CD4-positive, CD25-positive, alpha-beta regulatory T cell (primary cell): Measurements from ENCODE around the gene PBX1. TPM values are rescaled to one million over a fixed set of nuclear protein-coding genes. Genes with fewer than 3 reads are reported as not detected.
A peak's percentile ranks its signal among the peaks of the same experiment; 100 is the strongest.
"Not testable (repeated sequence)": the region's sequence is repeated elsewhere in the genome, so short reads cannot be mapped to it uniquely, and the experiment has no call there.

Source experiments
- ATAC-seq, 2 donors: fragments of 150-1000 bp; cut with Tn5 transposase; one replicate each; pipeline ENCODE4 v1.10.0; 2021; ENCODE audit warnings: low read depth in 2 of 2, moderate number of reproducible peaks in 2 of 2, moderate library complexity in 1 of 2
- DNase-seq, 3 donors: peaks; one replicate each; pipeline versions ENCODE4 v3.0.0 to v3.0.0-alpha.2; 2012 to 2022; ENCODE audit warnings: mixed read lengths in 1 of 3
- H3K27ac ChIP-seq: one replicate; pipeline ENCODE4 v1.7.0; 2013; ENCODE audit warnings: mild to moderate bottlenecking, low read length; ENCODE audit not compliant: insufficient read depth, poor library complexity, severe bottlenecking
- H3K27me3 ChIP-seq: one replicate; pipeline ENCODE4 v1.7.0; 2013; ENCODE audit warnings: low read length; ENCODE audit not compliant: control insufficient read depth, insufficient read depth
- H3K36me3 ChIP-seq: one replicate; pipeline ENCODE4 v1.7.0; 2013; ENCODE audit warnings: mild to moderate bottlenecking, low read length, moderate library complexity; ENCODE audit not compliant: control insufficient read depth, insufficient read depth
- H3K4me1 ChIP-seq: 2 replicates; pipeline ENCODE4 v1.7.0; 2013; ENCODE audit warnings: mild to moderate bottlenecking, low read length; ENCODE audit not compliant: insufficient read depth, control insufficient read depth, poor library complexity, severe bottlenecking
- H3K4me3 ChIP-seq: one replicate; pipeline ENCODE4 v1.7.0; 2013; ENCODE audit warnings: low read depth, mild to moderate bottlenecking, low read length, moderate library complexity
- H3K9me3 ChIP-seq, 2 experiments: 1 replicate in 1 of 2; 2 replicates in 1 of 2; pipeline ENCODE4 v1.7.0; 2013; ENCODE audit warnings: low read length in 2 of 2, mild to moderate bottlenecking in 1 of 2, moderate library complexity in 1 of 2; ENCODE audit not compliant: control insufficient read depth in 2 of 2
- H3K27ac Mint-ChIP-seq, 3 donors: one replicate each; pipeline ENCODE4 v1.8.0; 2020 to 2022; ENCODE audit warnings: mild to moderate bottlenecking in 3 of 3, mixed read lengths in 3 of 3, moderate library complexity in 2 of 3
- H3K27me3 Mint-ChIP-seq: one replicate; pipeline ENCODE4 v1.8.0; 2022; ENCODE audit warnings: mild to moderate bottlenecking, mixed read lengths
- H3K36me3 Mint-ChIP-seq: one replicate; pipeline ENCODE4 v1.8.0; 2020; ENCODE audit warnings: mixed read lengths
- H3K4me1 Mint-ChIP-seq, 4 donors: one replicate each; pipeline ENCODE4 v1.8.0; 2020 to 2022; ENCODE audit warnings: mixed read lengths in 4 of 4, mild to moderate bottlenecking in 1 of 4
- H3K4me3 Mint-ChIP-seq, 4 donors: one replicate each; pipeline ENCODE4 v1.8.0; 2020 to 2022; ENCODE audit warnings: mild to moderate bottlenecking in 4 of 4, mixed read lengths in 4 of 4, moderate library complexity in 3 of 4
- H3K9me3 Mint-ChIP-seq, 7 donors: one replicate each; pipeline ENCODE4 v1.8.0; 2020 to 2022; ENCODE audit warnings: mixed read lengths in 7 of 7, mild to moderate bottlenecking in 3 of 7, moderate library complexity in 2 of 7
- polyA plus RNA-seq, 4 donors: library from polyadenylated mRNA; unstranded; fragments of 300-500 nt; fragmentation: Illumina TruSeq; gene quantifications; one replicate each; pipeline ENCODE4 v1.2.3, GENCODE V29; 2021
- total RNA-seq: library from RNA; stranded (reverse); gene quantifications from one replicate; pipeline ENCODE4 v1.2.3, GENCODE V29; 2022

Gene PBX1
- total and polyA plus RNA-seq, 5 donors from 2014 or later: 0.03 to 1.7 (median 0.10) TPM; not detected in 2

DNA sequence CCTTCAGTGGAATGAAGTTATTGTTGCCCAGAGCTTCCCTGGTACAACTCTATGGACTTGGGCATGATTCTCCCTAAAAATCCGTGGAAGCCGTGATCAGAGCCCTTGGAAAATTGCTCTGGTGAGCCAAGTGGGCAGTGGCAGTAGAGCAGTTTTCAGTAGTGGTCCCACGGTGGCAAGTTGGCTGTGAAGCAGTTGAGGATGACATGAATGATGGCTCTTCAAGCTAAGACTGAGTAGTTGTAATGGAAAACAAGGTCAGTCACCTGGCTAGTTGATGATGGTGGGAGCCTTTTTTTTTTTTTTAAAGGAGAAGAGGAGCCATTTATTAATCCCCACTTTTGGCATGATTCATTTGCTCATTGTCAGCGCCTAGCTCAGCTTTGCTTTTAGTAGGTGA, 36.2 kb downstream of the PBX1 start:
- no peak overlapping the region for H3K4me3 ChIP-seq
- Mint-ChIP-seq H3K4me1 (no peaks in the 10 kb centered on the region), H3K27me3 (no peaks in the 10 kb centered on the region), H3K27ac (no peak overlapping the region), H3K36me3 (no peaks in the 10 kb centered on the region), H3K4me3 (no peak overlapping the region), H3K9me3 (peaks cover 0 to 5% (median 0%) of the 10 kb centered on the region in 7 donors)
- no peak for ATAC-seq
- H3K4me1 ChIP-seq: no peaks in the 10 kb centered on the region
- H3K27me3 ChIP-seq: no peaks in the 10 kb centered on the region
- H3K36me3 ChIP-seq: no peaks in the 10 kb centered on the region
- no peak overlapping the region for H3K27ac ChIP-seq
- DNase-seq: no peak
- H3K9me3 ChIP-seq: no peaks in the 10 kb centered on the region

DNA sequence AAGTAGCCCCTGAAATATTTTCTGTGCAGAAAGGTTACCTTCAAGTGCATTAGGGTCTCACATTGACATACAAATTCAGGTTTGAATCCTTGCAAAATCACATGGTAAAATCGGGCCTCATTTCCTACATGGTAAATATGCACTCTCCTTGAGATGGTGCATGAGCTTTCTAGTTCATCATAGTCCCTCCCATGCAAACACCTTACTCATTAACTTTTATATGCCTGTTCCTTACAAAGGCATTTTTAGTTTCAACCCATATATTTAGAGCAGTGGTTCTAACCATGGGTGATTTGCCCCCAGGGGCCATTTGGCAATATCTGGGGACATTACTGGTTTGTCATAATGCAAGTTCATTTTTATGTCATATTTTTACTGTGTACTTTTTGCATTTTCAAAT, 37.2 kb downstream of the PBX1 start:
- no peaks in the 10 kb centered on the region for H3K36me3 ChIP-seq
- no peaks in the 10 kb centered on the region for H3K27me3 ChIP-seq
- H3K27me3 Mint-ChIP-seq: no peaks in the 10 kb centered on the region
- no peak overlapping the region for H3K27ac Mint-ChIP-seq
- peaks cover 0 to 5% (median 0%) of the 10 kb centered on the region in 7 donors for H3K9me3 Mint-ChIP-seq
- H3K9me3 ChIP-seq: no peaks in the 10 kb centered on the region
- H3K4me3 Mint-ChIP-seq: no peak overlapping the region
- no peaks in the 10 kb centered on the region for H3K4me1 Mint-ChIP-seq
- H3K4me3 ChIP-seq: no peak overlapping the region
- no peak overlapping the region for H3K27ac ChIP-seq
- no peaks in the 10 kb centered on the region for H3K4me1 ChIP-seq
- DNase-seq: no peak
- H3K36me3 Mint-ChIP-seq: no peaks in the 10 kb centered on the region
- ATAC-seq: no peak

DNA sequence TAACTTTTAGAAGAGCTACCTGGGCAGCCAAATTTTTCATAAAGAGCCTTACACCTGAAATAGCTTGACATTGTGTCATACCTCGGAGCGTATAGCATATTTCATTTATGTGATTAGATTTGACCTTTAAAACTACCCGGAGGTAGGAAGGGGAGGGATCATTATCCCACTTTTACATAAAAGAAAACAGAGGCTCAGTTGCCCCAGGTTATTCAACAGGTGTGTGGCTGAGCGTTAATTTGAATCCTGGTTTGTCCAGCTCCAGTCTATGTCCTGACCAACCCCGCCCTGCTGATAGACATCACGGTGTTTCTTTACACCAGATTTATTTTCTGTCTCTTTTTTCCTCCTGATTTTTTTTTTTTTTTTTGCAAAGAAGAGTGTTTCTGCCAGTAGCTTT, 39.7 kb downstream of the PBX1 start:
- Mint-ChIP-seq H3K36me3 (no peaks in the 10 kb centered on the region), H3K4me1 (no peaks in the 10 kb centered on the region), H3K4me3 (no peak overlapping the region)

GRCh38 chr1:164599272-164599671, 40.3 kb downstream of the PBX1 start:
- Histone ChIP-seq H3K9me3 (no peaks in the 10 kb centered on the region), H3K4me3 (no peak overlapping the region), H3K36me3 (no peaks in the 10 kb centered on the region), H3K27me3 (no peaks in the 10 kb centered on the region), H3K4me1 (no peaks in the 10 kb centered on the region), H3K27ac (no peak overlapping the region)
- H3K4me1 Mint-ChIP-seq: no peaks in the 10 kb centered on the region
- no peaks in the 10 kb centered on the region for H3K27me3 Mint-ChIP-seq
- no peak overlapping the region for H3K4me3 Mint-ChIP-seq
- H3K9me3 Mint-ChIP-seq: peaks cover 0 to 5% (median 0%) of the 10 kb centered on the region in 7 donors
- no peaks in the 10 kb centered on the region for H3K36me3 Mint-ChIP-seq
- ATAC-seq (no peak), DNase-seq (no peak)
- peak overlapping the region in 1 of 3 donors; percentile 64 for H3K27ac Mint-ChIP-seq

More for the DNA sequence above, 39.7 kb downstream of the PBX1 start:
- no peaks in the 10 kb centered on the region for H3K9me3 ChIP-seq
- H3K27ac ChIP-seq: no peak overlapping the region
- ATAC-seq (no peak), DNase-seq (no peak)
- H3K27ac Mint-ChIP-seq: no peak overlapping the region
- no peaks in the 10 kb centered on the region for H3K27me3 ChIP-seq
- no peaks in the 10 kb centered on the region for H3K27me3 Mint-ChIP-seq
- H3K4me3 ChIP-seq: no peak overlapping the region
- H3K4me1 ChIP-seq: no peaks in the 10 kb centered on the region
- H3K9me3 Mint-ChIP-seq: peaks cover 0 to 6% (median 0%) of the 10 kb centered on the region in 7 donors
- no peaks in the 10 kb centered on the region for H3K36me3 ChIP-seq

- Histone ChIP-seq H3K4me1 (no peaks in the 10 kb centered on the region), H3K36me3 (no peaks in the 10 kb centered on the region), H3K27ac (no peak overlapping the region), H3K9me3 (no peaks in the 10 kb centered on the region), H3K4me3 (no peak overlapping the region), H3K27me3 (no peaks in the 10 kb centered on the region)
- Mint-ChIP-seq H3K27me3 (no peaks in the 10 kb centered on the region), H3K4me3 (no peak overlapping the region), H3K9me3 (peaks cover 0 to 5% (median 0%) of the 10 kb centered on the region in 7 donors), H3K36me3 (no peaks in the 10 kb centered on the region), H3K27ac (no peak overlapping the region), H3K4me1 (no peaks in the 10 kb centered on the region)
- no peak for DNase-seq
- ATAC-seq: no peak
Measured at GRCh38 chr1:164601399-164602100, 42.6 kb downstream of the PBX1 start.

DNA sequence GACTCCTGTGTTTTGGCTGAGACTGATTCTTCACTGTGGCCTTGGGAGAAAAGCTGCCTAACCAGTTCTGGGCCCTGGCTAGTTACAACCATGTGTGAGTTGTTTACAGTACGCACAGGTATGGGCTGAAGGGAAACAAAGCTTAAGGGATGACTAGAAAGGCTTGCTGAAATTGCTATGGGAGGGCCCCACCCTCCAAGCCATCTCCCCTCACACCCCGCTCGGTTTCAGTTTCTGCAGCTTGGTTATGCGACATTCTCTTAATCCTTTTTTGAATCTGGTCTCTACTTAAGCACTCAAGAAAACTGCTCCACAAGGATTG, 43.1 kb downstream of the PBX1 start:
- Histone ChIP-seq H3K9me3 (no peaks in the 10 kb centered on the region), H3K27me3 (no peaks in the 10 kb centered on the region), H3K36me3 (no peaks in the 10 kb centered on the region), H3K4me3 (no peak overlapping the region), H3K4me1 (no peaks in the 10 kb centered on the region), H3K27ac (no peak overlapping the region)
- no peak for ATAC-seq
- no peaks in the 10 kb centered on the region for H3K27me3 Mint-ChIP-seq
- no peaks in the 10 kb centered on the region for H3K4me1 Mint-ChIP-seq
- no peak overlapping the region for H3K4me3 Mint-ChIP-seq
- no peak for DNase-seq
- peaks cover 0 to 5% (median 2%) of the 10 kb centered on the region in 7 donors for H3K9me3 Mint-ChIP-seq
- no peaks in the 10 kb centered on the region for H3K36me3 Mint-ChIP-seq
- H3K27ac Mint-ChIP-seq: no peak overlapping the region

GRCh38 chr1:164602480-164603093, 43.6 kb downstream of the PBX1 start:
- H3K27ac ChIP-seq: no peak overlapping the region
- no peaks in the 10 kb centered on the region for H3K27me3 ChIP-seq
- no peaks in the 10 kb centered on the region for H3K36me3 ChIP-seq
- no peak for ATAC-seq
- H3K4me1 ChIP-seq: no peaks in the 10 kb centered on the region
- no peaks in the 10 kb centered on the region for H3K9me3 ChIP-seq
- H3K27ac Mint-ChIP-seq: no peak overlapping the region
- no peaks in the 10 kb centered on the region for H3K36me3 Mint-ChIP-seq
- no peak for DNase-seq
- no peaks in the 10 kb centered on the region for H3K27me3 Mint-ChIP-seq
- H3K4me3 ChIP-seq: no peak overlapping the region
- no peaks in the 10 kb centered on the region for H3K4me1 Mint-ChIP-seq
- H3K9me3 Mint-ChIP-seq: peaks cover 0 to 5% (median 2%) of the 10 kb centered on the region in 7 donors
- H3K4me3 Mint-ChIP-seq: no peak overlapping the region

GRCh38 chr1:164603805-164604204, 44.8 kb downstream of the PBX1 start:
- H3K36me3 Mint-ChIP-seq: not testable (repeated sequence)

More at GRCh38 chr1:164603805-164604204, 44.8 kb downstream of the PBX1 start:
- not testable (repeated sequence) for H3K36me3 ChIP-seq, H3K27me3 Mint-ChIP-seq, H3K9me3 Mint-ChIP-seq, DNase-seq, H3K27ac Mint-ChIP-seq, H3K27ac ChIP-seq, H3K27me3 ChIP-seq, H3K4me1 ChIP-seq, H3K9me3 ChIP-seq, H3K4me3 ChIP-seq, H3K4me3 Mint-ChIP-seq, ATAC-seq, H3K4me1 Mint-ChIP-seq
